CD4-positive, alpha-beta T cell treated with Interleukin-17A for 4 hours (primary cell): Measurements from ENCODE around the gene EXOG.
"Not testable (repeated sequence)": the region's sequence is repeated elsewhere in the genome, so short reads cannot be mapped to it uniquely, and the experiment has no call there.

ENCODE experiments used
- DNase-seq: peaks from one replicate; pipeline ENCODE4 v3.0.0-alpha.2; 2020; ENCODE audit warnings: mixed read lengths

The EXOG gene

DNA sequence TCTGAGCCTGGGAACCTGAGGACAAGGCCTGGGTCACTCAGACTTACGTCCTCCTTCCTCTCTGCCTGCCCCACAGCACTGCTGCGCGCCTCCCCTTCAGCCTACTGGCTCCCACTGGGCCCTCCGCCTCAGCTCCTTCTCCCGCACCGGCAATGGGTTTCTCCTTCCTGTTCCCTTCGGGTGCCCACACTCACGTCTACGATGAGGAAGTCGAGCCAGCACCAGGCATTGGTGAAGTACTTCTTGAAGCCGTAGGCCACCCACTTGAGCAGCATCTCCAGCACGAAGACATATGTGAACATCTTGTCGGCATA is 70.0 kb downstream of the EXOG start:
- DNase-seq, result no peak

DNA sequence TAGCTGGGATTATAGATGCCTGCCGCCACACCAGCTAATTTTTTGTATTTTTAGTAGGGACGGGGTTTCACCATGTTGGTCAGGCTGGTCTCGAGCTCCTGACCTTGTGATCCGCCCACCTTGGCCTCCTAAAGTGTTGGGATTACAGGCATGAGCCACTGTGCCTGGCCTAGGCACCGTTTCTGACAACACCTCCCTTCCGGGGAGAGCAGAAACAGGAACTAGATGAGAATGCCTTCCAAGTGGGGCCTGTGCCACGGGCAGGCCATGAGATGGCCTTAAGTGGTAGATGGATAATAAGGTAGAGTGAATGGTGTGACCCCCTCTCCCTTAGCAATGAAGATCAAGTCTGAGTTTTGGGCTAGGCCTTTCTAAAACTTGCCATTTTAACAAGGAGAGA is 70.7 kb downstream of the EXOG start:
- not testable (repeated sequence) for DNase-seq

DNA sequence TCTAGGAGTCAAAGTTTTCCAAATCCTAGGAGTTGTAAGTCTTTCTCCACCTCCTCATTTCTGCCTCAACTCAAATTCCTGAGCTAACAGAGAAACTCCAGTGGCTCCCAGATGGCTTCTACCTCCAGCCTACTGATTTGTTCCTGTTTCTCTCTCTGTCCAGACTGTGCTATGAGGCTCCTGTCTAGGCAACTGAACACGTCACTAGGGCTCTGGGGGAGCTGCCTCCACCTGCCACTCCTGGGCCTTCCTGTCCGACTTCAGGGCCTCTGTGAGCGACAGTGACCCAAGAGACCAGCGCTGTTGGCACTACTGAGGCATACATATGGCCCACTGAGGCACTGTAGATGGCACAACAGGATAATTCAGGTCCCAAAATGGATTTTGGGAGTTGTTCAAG is 71.4 kb downstream of the EXOG start:
- no peak for DNase-seq

DNA sequence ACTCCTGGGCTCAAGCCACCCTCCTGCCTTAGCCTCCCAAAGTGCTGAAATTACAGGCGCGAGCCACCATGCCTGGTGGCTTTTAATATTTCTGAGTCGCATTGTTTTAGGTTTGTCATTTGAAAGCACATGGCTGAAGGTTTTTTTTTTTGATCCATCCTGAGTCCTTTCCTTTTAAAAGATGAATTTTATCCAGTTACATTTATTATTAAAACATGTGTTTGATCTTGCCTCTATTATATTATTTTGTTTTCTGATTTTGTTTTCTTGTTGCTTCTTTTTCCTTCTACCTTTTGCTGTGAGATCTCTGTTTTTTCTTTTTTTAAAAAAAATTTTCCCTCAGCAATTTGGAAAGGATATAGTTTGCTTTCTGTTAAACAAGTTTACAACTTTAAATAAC is 77.0 kb downstream of the EXOG start:
- DNase-seq, result no peak

DNA sequence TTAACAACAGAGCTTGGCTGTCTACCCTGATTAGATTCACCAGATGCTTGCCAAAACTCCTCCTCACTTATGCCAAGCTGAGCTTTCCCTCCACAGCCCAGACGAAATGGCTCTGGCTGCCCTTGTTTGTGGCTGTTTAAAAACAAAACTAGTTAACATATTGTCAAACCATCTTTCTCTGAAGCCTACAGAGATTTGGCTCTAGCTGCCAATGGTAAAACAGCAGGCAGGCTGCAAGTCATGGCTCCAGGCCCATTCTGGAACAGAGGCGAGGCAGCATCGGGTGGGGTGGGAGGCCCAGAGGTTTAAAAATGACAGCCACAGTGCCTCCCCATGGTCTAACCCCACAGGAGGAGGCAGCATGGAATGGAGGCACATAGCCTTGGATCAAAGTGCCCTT is 77.4 kb downstream of the EXOG start:
- no peak for DNase-seq

DNA sequence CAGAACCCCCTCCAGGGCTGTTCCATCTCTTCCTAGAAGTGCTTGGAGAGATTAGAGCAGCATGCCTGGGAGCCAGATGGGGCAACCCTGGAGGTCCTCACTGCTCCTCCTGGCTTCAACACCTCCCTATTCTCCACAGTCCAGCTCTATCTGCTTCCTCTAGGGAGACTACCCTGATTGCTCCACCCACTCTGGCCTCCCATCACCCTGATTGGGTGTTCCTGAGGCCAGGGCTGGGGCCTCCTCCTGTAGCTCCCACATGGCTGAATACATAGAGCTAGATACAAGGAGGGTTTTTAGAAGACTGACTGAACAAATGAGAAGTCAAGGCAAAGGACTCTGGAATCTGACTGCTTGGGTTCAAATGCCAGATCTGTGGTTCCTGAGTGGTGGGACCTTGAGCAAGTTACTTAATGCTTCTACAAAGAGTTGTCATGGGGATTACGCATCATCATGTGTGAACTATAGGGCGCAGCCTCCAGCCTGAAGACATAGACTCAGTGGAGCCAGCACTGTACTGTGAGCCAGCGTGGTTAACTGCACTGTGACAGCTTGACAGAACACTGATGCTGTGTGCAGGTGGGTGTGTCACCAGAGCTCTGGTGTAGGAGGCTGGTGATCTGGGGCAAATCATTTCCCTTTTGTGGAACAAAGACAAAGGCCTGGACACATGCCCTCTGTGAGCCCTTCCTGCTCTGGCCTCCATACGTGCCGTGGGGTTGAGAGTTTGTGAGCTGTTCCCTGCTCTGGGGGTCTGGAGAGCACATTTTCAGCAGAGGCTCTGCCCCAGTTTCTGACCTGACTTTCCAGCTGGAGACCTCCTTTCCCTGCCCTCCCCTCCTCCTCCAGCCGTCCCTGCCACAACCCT is 78.5 kb downstream of the EXOG start:
- DNase-seq, result no peak

DNA sequence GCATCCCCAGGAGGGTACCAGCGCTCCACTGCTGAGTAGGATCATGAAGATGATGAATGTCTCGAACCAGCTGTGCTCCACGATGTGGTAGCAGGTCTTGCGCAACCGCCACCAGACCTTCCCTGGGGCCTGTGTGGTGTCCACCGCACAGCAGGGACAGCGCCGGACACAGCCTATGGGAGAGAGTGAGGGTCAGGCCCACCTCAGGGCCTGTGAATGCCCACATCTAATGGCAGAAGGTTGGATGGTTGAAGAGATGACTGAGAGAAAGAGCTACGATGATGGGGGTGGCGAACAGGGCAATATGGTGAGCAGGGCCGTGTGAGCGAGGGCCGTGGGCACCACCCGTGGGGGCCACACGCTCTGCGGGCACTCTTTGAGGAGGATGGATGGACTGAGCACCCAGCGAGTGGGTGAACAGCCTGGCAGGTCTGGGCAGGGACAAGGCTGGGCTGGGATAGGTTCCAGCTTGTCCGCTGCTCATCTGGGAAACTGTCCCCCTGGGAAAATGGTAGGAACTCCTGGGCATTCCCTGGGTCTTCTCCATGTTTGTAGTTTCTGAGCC is 79.2 kb downstream of the EXOG start:
- no peak for DNase-seq
